ENCODE measurements around the gene DNAH10. TPM values are rescaled to one million over a fixed set of nuclear protein-coding genes. Genes with fewer than 3 reads are reported as not detected.

DNAH10 gene
- total and polyA plus RNA-seq, 2 of the 13 experiments (the other 11 are each of a cell fraction or from before 2014, with no cell fraction given): 0.01 to 0.02 TPM

- TF ChIP-seq CHCHD3 (CRISPR knock-in tag; IDR thresholded peaks at IDR 0.05): no peak
- TF ChIP-seq ZNF570 (CRISPR knock-in tag; IDR thresholded peaks at IDR 0.05; ENCODE audit: borderline replicate concordance): no peak
These were observed 106.7 kb downstream of the DNAH10 start (continued) for GRCh38 chr12:123868791-123869190.

GRCh38 chr12:123873793-123874192 lies 111.7 kb downstream of the DNAH10 start:
- Histone ChIP-seq H3K9me3 (ENCODE audit: low read length) (no peaks in the 10 kb centered on the region), H3K4me1 (ENCODE audit: insufficient read depth, low read length) (no peaks in the 10 kb centered on the region), H3K27me3 (ENCODE audit: control insufficient read depth in 1 of 2, insufficient read depth in 2 of 2, low read length in 2 of 2) (peaks cover 7 to 65% of the 10 kb centered on the region in 2 experiments; a peak in 4 of 5 replicates), H3K4me2 (ENCODE audit: low read depth, low read length) (no peak overlapping the region), H4K20me1 (ENCODE audit: insufficient read depth, low read length) (no peaks in the 10 kb centered on the region), H3K27ac (ENCODE audit: extremely low read length, insufficient read depth, low read length) (no peak overlapping the region), H3K4me3 (replicated peaks in 1 of 3; ENCODE audit: insufficient read depth in 1 of 3, low read depth in 2 of 3, low read length in 3 of 3) (no peak overlapping the region), H3K79me2 (ENCODE audit: insufficient read depth, low read length) (no peaks in the 10 kb centered on the region), H3K36me3 (replicated peaks in 1 of 2; ENCODE audit: control insufficient read depth in 1 of 2, insufficient read depth in 2 of 2, low read length in 2 of 2) (no peaks in the 10 kb centered on the region), H2AFZ (ENCODE audit: low read length) (no peak overlapping the region), H3K9ac (ENCODE audit: insufficient read depth, low read depth, low read length) (no peak overlapping the region)
- no peak for DNase-seq (ENCODE audit: low spot score)
- intact Hi-C loops (cut with micrococcal nuclease; ENCODE audit: unreplicated experiment) (no loop called here), in situ Hi-C loops (cut with HindIII; ENCODE audit: extremely low pct_ligation_motif_present, low pct_unique_long_range_greater_than_20kb) (no loop called here)
- ChIA-PET POLR2A (no interaction called here), CTCF (ENCODE audit: low intra/inter-chr PET ratio, low total read pairs) (no interaction called here)
- no peak for TF ChIP-seq ZNF772 (CRISPR knock-in tag; IDR thresholded peaks at IDR 0.05)
- no peak for TF ChIP-seq ATM (IDR thresholded peaks at IDR 0.05; ENCODE audit: borderline replicate concordance)
- TF ChIP-seq TBX3 (IDR thresholded peaks at IDR 0.05; ENCODE audit: borderline replicate concordance): no peak
- no peak for TF ChIP-seq HMG20B (CRISPR knock-in tag; conservative IDR thresholded peaks at IDR 0.05)
- TF ChIP-seq SOX13 (IDR thresholded peaks at IDR 0.05): no peak
- no peak for TF ChIP-seq SOX13 (CRISPR knock-in tag; conservative IDR thresholded peaks at IDR 0.05 in 1 of 2, IDR thresholded peaks at IDR 0.05 in 1 of 2)
- no peak for TF ChIP-seq ZNF75D (CRISPR knock-in tag; IDR thresholded peaks at IDR 0.05; ENCODE audit: borderline replicate concordance)
- TF ChIP-seq GLI4 (CRISPR knock-in tag; IDR thresholded peaks at IDR 0.05; ENCODE audit: borderline replicate concordance): no peak
- TF ChIP-seq ZFX (CRISPR knock-in tag; IDR thresholded peaks at IDR 0.05; ENCODE audit: low read depth): no peak
- ATAC-seq: no peak
- 4% methylated on average over 3 of the region's 3 CpGs for WGBS (ENCODE audit: low lambda C conversion rate)
- no peak for FAIRE-seq
- BruUV-seq (replicated peaks): no TSS peak
